Effector memory CD4-positive, alpha-beta T cell (primary cell): ENCODE measurements around the gene LAD1.

Source experiments
- DNase-seq, 3 donors: peaks; one replicate each; pipeline ENCODE4 v3.0.0-alpha.2; 2020
- H3K27ac ChIP-seq: 2 replicates; pipeline ENCODE4 v1.7.0; 2013; ENCODE audit warnings: mild to moderate bottlenecking, low read length, moderate library complexity; ENCODE audit not compliant: insufficient read depth, poor library complexity, severe bottlenecking
- H3K27me3 ChIP-seq: replicated peaks from 2 replicates; pipeline ENCODE4 v1.7.0; 2013; ENCODE audit warnings: mild to moderate bottlenecking, low read length; ENCODE audit not compliant: insufficient read depth, control insufficient read depth, poor library complexity, severe bottlenecking
- H3K36me3 ChIP-seq: 2 replicates; pipeline ENCODE4 v1.7.0; 2013; ENCODE audit warnings: mild to moderate bottlenecking, low read length, moderate library complexity; ENCODE audit not compliant: control insufficient read depth, insufficient read depth
- H3K4me1 ChIP-seq: 2 replicates; pipeline ENCODE4 v1.7.0; 2013; ENCODE audit warnings: low read length, mild to moderate bottlenecking; ENCODE audit not compliant: control insufficient read depth, insufficient read depth, poor library complexity, severe bottlenecking
- H3K4me3 ChIP-seq: 2 replicates; pipeline ENCODE4 v1.7.0; 2013; ENCODE audit warnings: low read length, low read depth, mild to moderate bottlenecking; ENCODE audit not compliant: insufficient read depth, poor library complexity, severe bottlenecking
- H3K9me3 ChIP-seq: 2 replicates; pipeline ENCODE4 v1.7.0; 2013; ENCODE audit warnings: mild to moderate bottlenecking, low read length, moderate library complexity; ENCODE audit not compliant: control insufficient read depth

The LAD1 gene

GRCh38 chr1:201359873-201360210 lies 39.3 kb downstream of the LAD1 start:
- no peak for DNase-seq
- Histone ChIP-seq H3K27ac (no peak overlapping the region), H3K36me3 (no peaks in the 10 kb centered on the region), H3K27me3 (no peaks in the 10 kb centered on the region), H3K4me3 (no peak overlapping the region), H3K9me3 (no peaks in the 10 kb centered on the region), H3K4me1 (no peaks in the 10 kb centered on the region)

GRCh38 chr1:201359031-201359872 lies 39.9 kb downstream of the LAD1 start:
- no peaks in the 10 kb centered on the region for H3K36me3 ChIP-seq
- no peaks in the 10 kb centered on the region for H3K9me3 ChIP-seq
- no peak overlapping the region for H3K4me3 ChIP-seq
- DNase-seq = no peak
- no peaks in the 10 kb centered on the region for H3K4me1 ChIP-seq
- no peaks in the 10 kb centered on the region for H3K27me3 ChIP-seq
- H3K27ac ChIP-seq = no peak overlapping the region

- Histone ChIP-seq H3K27ac (no peak overlapping the region), H3K4me3 (no peak overlapping the region), H3K4me1 (no peaks in the 10 kb centered on the region), H3K36me3 (no peaks in the 10 kb centered on the region), H3K9me3 (no peaks in the 10 kb centered on the region), H3K27me3 (no peaks in the 10 kb centered on the region)
- no peak for DNase-seq
Measured at GRCh38 chr1:201358596-201358995, 40.5 kb downstream of the LAD1 start.

- no peak overlapping the region for H3K4me3 ChIP-seq
- no peaks in the 10 kb centered on the region for H3K27me3 ChIP-seq
- H3K9me3 ChIP-seq = no peaks in the 10 kb centered on the region
- H3K4me1 ChIP-seq = no peaks in the 10 kb centered on the region
- H3K27ac ChIP-seq = no peak overlapping the region
- H3K36me3 ChIP-seq = no peaks in the 10 kb centered on the region
- no peak for DNase-seq
Measured at GRCh38 chr1:201357636-201358348, 41.3 kb downstream of the LAD1 start.

GRCh38 chr1:201357211-201357610 lies 41.9 kb downstream of the LAD1 start:
- no peaks in the 10 kb centered on the region for H3K27me3 ChIP-seq
- no peak for DNase-seq
- H3K4me1 ChIP-seq = no peaks in the 10 kb centered on the region
- no peak overlapping the region for H3K27ac ChIP-seq
- H3K9me3 ChIP-seq = no peaks in the 10 kb centered on the region
- H3K36me3 ChIP-seq = no peaks in the 10 kb centered on the region
- no peak overlapping the region for H3K4me3 ChIP-seq

GRCh38 chr1:201356701-201357100 lies 42.4 kb downstream of the LAD1 start:
- no peak overlapping the region for H3K27ac ChIP-seq
- no peak overlapping the region for H3K4me3 ChIP-seq
- no peaks in the 10 kb centered on the region for H3K4me1 ChIP-seq
- H3K9me3 ChIP-seq = no peaks in the 10 kb centered on the region
- no peaks in the 10 kb centered on the region for H3K27me3 ChIP-seq
- H3K36me3 ChIP-seq = no peaks in the 10 kb centered on the region
- DNase-seq = no peak

- H3K9me3 ChIP-seq = no peaks in the 10 kb centered on the region
- DNase-seq = no peak
- H3K27me3 ChIP-seq = no peaks in the 10 kb centered on the region
- H3K4me3 ChIP-seq = no peak overlapping the region
- no peaks in the 10 kb centered on the region for H3K4me1 ChIP-seq
- H3K27ac ChIP-seq = no peak overlapping the region
- no peaks in the 10 kb centered on the region for H3K36me3 ChIP-seq
Measured at GRCh38 chr1:201356236-201356635, 42.9 kb downstream of the LAD1 start.

GRCh38 chr1:201355471-201355870 lies 43.7 kb downstream of the LAD1 start:
- no peaks in the 10 kb centered on the region for H3K27me3 ChIP-seq
- no peaks in the 10 kb centered on the region for H3K36me3 ChIP-seq
- no peaks in the 10 kb centered on the region for H3K4me1 ChIP-seq
- H3K4me3 ChIP-seq = no peak overlapping the region
- no peaks in the 10 kb centered on the region for H3K9me3 ChIP-seq
- no peak for DNase-seq
- no peak overlapping the region for H3K27ac ChIP-seq

GRCh38 chr1:201354901-201355295 lies 44.2 kb downstream of the LAD1 start:
- Histone ChIP-seq H3K4me1 (no peaks in the 10 kb centered on the region), H3K36me3 (no peaks in the 10 kb centered on the region), H3K9me3 (no peaks in the 10 kb centered on the region), H3K27ac (no peak overlapping the region), H3K27me3 (no peaks in the 10 kb centered on the region), H3K4me3 (no peak overlapping the region)
- DNase-seq = no peak

GRCh38 chr1:201354151-201354900 lies 44.8 kb downstream of the LAD1 start:
- H3K4me1 ChIP-seq = no peaks in the 10 kb centered on the region

More at GRCh38 chr1:201354151-201354900, 44.8 kb downstream of the LAD1 start:
- Histone ChIP-seq H3K9me3 (no peaks in the 10 kb centered on the region), H3K27me3 (no peaks in the 10 kb centered on the region), H3K36me3 (no peaks in the 10 kb centered on the region), H3K4me3 (no peak overlapping the region), H3K27ac (no peak overlapping the region)
- DNase-seq = no peak
